HUDEP-2 (cell line): ENCODE results near the gene IPO11.
"Not testable (repeated sequence)": the region's sequence is repeated elsewhere in the genome, so short reads cannot be mapped to it uniquely, and the experiment has no call there.

Experiments
- DNase-seq, 76 experiments: peaks; one replicate each; lab custom pipeline; 2025; ENCODE audit not compliant: unreplicated experiment in 76 of 76; lab: John Stamatoyannopoulos, UW

The IPO11 gene

DNA sequence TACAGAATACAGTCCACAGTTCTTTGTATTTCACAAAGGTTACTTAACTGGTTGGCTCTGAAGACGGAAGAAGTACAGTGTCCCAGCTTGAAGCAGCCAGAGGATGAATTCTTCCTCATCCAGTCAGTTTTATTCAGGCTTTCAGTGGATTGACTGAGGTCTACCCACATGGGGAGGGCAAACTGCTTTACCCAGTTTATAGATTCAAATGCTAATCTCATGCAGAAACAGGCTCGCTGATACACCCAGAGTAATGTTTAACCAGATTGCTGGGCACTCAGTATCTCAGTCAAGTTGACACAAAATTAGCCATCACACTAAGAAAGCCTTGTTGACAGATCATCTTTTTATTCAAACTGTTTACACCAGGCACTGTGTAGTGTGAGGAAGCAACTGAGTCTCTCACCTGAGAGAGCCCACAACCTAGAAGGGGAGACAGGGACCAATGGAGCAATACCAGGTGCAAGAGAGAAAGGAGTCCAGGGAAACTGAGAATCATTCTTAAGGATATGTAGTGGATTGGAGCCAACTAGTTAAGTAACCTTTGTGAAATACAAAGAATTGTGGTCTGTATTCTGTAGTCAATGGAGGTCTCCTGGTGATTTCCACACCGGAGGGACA is 181.9 kb downstream of the IPO11 start:
- no peak for DNase-seq

DNA sequence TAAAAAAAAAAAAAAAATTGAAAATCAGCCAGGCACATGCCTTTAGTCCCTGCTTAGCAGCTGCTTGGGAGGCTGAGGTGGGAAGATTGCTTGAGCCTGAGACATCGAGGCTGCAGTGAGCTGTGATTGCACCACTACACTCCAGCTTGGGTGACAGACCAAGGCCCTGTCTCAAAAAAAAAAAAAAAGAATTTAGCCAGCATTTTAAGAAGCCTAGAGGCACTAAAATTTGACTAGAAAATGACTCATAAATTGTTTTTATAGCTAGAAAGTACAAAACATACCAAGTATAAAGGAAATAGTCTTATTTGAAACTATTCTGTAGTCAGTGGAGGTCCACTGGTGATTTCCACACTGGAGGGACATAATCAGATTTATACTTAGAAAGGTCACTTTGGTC is 183.5 kb downstream of the IPO11 start:
- no peak for DNase-seq

DNA sequence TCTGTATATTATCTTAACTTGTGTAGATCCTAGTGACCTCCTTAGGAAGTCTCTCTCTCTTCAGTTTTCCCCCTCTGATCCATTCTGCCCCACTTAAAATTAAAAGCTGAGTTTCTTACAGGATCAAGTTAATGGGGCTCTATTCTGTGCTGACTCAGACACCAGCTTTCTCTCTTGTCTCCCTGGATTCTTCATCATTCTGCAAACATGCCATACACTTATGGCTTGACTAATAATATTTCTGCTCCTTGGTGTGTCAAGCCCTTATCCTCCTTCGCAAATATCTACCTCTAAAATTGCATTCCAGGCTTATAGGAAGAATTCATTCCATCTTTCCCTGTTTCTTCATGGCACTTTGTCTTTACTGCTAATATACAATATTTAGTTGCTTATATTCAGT is 184.1 kb downstream of the IPO11 start:
- DNase-seq: no peak

DNA sequence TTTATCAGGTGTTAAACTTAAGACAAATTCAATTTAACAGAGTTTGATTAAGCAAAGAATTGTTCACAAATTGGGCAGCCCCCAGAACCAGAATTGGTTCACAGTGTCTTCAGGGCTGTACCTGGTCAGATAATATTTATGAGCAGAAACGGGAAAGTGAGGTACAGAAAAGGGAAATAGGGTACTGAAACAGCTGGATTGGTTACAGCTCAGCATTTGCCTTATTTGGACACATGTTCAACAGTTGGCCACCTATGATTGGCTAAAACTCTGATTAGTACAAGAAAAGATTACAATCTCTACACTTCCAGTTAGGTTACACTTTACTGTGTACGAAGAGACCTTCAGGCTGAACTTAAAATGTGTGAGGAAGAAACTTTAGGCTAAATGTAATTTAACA is 184.8 kb downstream of the IPO11 start:
- no peak for DNase-seq

DNA sequence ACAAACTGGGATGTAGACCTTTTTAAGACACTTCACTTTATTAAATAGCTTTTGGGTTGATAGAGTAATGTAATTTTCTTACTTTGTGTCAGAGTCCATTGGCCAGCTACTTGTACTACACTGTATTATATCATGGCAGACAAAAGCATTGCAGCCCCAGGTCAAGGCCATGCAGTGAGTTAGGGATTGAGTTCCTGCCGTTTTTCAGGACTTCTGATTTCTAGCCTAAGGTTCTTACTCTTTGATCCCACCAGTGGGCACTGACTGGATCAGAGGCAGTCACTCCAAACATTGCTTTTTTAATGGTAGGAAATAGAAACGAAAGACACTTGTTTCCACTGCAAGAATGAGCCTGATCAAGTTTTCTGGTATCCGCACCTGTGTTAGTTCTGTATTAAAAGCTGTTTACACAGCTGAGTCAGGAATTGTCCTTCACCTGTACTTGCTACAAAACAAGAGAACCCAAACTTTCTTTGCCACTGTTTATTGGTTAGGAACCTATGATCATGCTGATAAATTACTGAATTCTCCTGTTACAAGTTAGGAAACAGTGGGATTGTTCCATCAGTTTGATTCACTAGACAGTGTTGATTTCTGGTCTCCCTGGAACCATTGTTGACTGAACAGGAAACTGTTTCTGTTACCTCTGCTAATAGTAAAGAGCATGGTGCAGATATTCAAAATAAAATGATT is 188.1 kb downstream of the IPO11 start:
- DNase-seq: no peak

DNA sequence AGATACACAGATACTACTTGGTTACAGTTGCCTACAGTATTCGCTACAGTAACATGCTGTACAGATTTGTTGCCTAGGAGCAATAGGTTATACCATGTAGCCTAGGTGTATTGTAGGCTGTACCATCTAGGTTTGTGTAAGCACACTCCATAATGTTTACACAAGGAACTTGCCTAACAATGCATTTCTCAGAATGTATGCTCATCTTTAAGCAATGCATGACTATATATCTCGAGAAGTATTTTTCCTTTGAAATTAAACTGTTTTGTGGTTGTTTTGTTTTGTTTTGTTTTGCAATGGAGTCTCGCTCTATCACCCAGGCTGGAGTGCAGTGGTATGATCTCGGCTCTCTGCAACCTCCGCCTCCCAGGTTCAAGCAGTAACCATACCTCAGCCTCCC is 191.4 kb downstream of the IPO11 start:
- no peak for DNase-seq

DNA sequence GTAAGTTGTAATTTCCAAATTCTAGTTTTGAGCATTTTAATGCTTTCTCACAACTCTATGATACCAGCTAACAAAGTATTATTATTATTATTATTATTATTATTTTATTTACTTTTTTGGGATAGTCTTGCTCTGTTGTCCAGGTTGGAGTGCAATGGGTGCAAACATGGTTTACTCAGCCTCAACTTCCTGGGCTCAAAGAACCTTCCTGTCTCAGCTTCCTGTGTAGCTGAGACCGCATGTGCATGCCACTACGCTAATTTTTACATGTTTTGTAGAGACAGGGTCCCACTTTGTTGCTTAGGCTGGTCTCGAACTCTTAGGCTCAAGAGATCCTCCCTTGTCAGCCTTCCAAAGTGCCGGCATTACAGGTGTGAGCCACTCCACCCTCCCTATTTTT is 193.1 kb downstream of the IPO11 start:
- DNase-seq: no peak

DNA sequence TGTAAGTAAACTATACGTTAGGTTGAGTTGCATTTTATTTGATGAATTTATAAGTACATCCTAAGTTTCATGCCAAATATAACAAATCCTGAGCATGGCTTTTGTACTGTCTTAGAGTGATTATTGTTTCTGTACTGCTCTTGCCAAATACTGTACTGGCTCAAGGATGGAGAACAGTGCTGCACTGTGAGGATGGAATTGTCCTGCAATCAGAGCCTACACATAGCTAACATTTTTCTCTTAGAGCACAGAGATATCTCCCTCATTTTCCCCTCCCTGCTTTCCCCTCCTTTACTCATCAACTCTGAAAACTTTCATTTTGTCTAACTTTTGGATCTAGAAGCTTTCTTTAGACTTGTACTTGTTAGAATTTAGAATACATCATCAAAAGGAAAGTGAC is 194.3 kb downstream of the IPO11 start:
- DNase-seq: no peak

DNA sequence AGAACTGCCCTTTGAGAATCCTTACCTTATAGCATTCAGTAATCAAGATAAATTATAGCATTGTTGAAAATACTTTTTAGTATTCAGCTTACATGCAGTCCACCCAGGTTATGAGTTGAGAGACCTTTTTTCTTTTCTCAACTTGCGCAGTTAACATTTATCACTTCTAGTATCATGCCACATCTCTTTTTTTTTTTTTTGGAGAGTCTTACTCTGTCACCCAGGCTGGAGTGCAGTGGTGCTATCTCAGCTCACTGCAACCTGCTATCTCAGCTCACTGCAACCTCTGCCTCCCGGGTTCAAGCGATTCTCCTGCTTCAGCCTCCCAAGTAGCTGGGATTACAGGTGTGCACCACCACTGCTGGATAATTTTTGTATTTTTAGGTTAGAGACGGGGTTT is 195.1 kb downstream of the IPO11 start:
- DNase-seq: no peak

DNA sequence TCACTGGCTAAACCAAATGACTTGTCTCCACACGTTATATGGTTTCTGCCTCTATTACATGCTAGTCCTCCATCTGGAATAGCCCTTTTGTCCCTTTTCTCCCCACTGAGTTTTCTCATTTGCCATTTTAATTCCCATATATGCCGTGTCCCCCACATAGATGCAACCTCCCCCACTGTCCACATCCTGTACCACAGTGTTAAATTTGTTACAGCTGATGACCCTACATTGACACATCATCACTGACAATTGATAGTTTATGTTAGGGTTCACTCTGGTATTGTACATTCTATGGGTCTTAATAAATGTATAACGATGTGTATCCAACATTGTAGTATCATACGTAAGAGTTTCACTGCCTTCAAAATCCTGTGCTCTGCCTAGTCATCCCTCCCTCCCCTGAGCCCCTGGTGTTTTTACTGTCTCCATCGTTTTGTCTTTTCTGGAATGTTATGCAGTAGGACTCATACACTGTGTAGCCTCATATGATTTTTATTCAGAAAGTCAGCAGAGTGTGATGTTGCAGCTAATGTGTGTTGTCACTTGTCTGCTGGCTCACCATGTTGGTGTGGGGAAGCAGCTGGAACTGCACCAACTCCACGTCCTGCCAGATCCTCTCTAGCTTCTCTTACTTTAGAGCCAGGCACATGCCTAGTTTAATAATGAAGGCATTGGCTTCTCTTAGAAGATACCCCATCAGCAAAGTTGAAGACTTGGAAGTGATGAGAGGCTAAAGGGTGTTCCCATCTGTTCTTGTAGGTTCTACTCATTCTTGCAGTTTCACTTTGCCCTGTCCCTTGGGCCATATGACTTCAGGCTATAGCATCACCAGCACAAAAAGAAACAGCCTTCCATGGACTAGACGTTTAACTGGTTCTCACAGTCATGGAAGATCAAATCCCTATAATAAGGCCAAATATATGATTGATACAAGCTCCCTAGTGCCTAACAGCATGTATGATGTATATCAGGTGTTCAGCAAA is 196.3 kb downstream of the IPO11 start:
- no peak for DNase-seq

DNA sequence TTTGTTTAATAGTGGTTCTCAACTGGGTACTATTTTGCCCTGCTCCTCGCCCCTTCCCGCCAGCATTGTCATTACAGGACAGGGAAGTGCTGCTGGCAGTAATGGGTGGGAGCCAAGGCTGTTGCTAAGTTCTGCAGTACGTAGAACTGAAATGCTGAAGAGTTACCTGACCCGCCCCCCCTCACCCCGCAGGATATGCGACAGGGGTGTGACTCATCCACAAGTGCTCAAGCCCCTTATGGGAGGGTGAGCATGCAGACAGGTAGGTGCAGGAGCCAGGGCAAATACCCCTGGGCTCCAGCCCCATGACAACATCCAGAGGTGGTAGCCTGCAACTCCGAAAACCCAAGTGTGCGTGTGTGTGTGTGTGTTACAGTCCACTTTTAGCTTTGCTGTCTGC is 201.8 kb downstream of the IPO11 start:
- no peak for DNase-seq

DNA sequence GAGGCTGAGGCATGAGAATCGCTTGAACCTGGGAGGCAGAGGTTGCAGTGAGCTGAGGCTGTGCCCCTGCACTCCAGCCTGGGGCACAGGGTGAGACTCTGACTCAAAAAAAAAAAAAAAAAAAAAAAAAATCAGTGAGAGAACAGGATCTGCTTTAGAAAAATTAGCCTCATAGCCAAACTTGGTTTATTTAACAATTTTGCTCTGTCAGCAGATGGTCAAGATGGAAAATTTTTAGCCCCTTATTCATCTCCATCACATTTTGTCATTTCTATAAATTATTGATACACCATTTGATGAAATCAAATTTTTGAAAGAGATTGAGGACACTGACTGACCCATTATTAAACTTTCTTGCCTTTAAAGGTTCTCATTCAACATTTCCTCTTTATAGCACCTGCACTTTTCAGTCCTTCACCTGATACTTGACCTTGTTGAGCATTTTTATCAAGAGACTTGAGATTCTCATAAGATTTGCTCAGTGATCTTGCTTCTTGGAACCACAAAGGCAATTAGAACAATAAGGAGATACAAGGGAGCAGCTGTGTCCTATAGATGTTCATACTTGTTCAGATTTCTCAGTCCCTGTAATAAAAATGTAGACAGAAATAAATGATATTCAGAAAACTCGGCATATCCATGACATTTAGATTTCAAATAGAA is 204.2 kb downstream of the IPO11 start:
- DNase-seq: no peak

DNA sequence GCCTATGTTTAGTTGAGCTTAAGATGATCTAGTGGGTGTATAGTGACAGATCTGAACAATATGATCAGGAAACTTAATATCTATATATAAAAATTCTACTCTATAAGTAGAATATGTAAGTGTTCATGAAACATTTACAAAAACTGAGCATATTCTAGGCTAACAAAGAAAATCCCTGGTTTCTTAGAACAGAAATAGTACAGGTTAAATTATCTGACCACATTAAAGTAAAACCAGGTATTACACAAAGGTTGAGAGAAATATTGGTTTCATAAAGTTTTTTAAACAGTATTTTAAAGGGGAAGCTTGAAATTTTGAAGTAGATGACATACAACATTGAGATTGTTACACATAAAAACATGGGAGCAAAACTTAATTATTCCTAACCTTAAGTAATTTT is 205.4 kb downstream of the IPO11 start:
- DNase-seq: no peak

DNA sequence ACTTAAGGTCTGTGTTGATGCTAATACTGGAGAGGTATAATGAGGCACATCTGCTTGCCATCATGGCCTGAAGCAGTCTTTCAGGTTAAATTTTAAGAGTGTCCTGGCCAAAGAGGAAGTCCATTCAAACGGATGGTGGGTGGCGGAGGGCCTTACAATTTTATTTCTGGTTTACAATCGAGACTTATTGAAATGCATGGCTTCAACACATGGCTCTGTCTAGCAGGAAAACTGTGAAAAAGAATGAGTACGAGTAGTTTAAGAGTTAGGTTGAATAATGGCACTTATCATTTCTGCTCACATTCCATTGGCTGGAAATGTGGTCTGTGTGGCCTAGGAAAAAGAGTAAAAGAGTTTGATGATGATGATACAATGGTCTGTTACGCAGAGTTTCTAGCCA is 208.2 kb downstream of the IPO11 start:
- DNase-seq: no peak

DNA sequence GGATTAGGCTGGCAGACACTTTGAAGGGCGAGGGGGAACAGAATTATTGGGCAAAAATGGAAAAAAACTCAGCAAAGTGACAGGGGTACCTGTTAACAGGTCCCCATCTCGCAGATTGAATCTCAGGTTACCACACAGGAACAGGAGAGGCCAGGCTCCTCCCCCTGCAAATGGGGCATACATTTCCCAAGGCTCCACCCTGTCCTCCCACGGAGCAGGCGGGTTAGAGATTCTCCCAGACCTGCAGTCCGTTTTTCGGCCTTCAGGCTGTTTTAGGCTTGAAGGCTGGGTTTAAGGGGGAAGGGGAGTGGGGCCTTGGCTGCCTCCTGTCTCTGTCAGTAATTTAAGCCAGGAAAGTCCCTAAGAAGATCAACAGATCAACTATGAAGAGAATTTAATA is 208.7 kb downstream of the IPO11 start:
- peak in 2 of 76 experiments; percentile 16 to 24 for DNase-seq

DNA sequence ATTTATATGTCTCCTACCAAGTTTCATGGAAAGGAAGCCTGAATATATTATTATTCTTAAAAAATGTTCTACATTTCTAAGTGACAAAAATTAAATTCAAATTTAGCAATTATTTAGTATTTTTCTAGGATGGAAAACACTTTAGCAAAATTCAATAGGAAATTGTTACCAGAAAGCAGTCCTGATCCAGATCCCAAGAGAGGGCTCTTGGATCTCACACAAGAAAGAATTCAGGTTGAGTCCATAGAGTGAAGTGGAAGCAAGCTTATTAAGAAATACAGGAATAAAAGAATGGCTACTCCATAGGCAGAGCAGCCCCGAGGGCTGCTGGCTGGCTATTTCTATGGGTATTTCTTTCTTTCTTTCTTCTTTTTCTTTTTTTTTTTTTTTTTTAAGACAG is 210.7 kb downstream of the IPO11 start:
- no peak for DNase-seq

DNA sequence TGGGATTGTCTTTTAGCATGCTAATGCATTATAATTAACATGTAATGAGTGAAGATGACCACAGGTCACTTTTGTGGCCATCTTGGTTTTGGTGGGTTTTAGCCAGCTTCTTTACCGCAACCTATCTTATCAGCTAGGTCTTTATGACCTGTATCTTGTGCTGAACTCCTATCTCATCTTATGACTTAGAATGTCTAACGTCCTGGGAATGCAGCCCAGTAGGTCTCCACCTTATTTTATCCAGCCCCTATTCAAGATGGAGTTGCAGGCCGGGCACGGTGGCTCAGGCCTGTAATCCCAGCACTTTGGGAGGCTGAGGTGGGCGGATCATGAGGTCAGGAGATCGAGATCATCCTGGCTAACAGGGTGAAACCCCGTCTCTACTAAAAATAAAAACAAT is 211.9 kb downstream of the IPO11 start:
- DNase-seq: not testable (repeated sequence)

DNA sequence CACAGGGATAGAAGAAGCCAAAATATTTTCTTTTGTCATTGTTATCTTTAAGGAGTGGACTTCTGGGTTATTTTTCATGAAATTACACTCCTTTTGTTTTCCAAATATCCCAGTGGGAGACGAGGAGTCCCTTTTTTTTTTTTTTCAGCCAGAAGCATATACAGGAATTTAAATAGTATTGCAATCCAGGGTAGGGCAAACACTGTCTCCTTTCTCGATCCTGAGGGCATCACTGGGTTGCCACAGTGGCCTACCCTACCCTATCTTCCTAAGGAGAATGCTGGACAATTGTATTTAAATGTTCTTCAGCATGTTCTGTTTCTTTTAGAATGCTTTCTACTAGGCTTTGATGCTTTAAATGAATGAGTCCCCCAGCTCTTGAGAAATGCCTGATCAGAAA is 214.0 kb downstream of the IPO11 start:
- no peak for DNase-seq

DNA sequence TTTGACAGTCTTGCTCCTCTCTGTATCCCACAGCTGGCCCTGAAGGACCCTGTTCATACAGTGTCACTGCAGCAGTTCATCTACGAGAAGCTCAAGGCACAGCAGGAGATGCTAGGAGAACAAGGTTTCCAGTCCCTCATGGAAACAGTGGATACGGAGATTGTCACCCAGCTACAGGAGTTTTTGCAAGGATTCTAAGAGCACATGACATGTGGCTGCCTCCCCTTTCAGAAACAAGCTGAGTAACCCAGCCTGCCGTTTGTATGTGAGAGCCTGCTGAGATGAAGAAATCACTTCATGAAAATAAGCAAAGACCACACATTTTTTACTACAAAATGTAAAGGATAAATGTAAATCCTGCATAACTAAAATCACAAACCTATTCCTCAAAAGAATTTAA is 214.6 kb downstream of the IPO11 start:
- no peak for DNase-seq

DNA sequence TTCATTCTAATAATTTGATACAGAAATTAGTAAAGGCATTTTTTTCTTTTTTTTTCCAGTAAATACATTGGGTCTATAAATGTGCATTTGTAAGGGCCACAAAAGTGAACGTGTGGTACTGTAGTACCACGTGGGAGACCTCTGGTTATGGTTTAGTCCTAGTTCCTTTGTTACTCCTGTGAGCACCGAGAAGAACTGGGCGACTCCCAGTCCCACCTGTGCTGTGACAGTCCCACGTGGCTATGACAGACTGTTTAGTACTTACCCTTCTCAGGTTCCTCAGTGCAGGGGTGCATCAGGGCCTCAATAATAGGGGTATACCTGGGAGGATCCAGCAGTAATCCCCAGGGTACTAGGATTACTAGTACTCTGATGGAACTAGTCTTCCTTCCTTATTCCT is 215.3 kb downstream of the IPO11 start:
- no peak for DNase-seq
